ACHN (cell line): Measurements from ENCODE around the gene SUPT16H.

Experiments
- DNase-seq: peaks from one replicate; pipeline ENCODE4 v3.0.0-alpha.2; 2015
- in situ Hi-C: cut with HindIII; loops from 2 replicates; pipeline ENCODE4 v1.10.0; 2017; ENCODE audit warnings: low sequenced_read_pairs, low pct_ligation_motif_present, low pct_unique_long_range_greater_than_20kb

Gene SUPT16H

DNA sequence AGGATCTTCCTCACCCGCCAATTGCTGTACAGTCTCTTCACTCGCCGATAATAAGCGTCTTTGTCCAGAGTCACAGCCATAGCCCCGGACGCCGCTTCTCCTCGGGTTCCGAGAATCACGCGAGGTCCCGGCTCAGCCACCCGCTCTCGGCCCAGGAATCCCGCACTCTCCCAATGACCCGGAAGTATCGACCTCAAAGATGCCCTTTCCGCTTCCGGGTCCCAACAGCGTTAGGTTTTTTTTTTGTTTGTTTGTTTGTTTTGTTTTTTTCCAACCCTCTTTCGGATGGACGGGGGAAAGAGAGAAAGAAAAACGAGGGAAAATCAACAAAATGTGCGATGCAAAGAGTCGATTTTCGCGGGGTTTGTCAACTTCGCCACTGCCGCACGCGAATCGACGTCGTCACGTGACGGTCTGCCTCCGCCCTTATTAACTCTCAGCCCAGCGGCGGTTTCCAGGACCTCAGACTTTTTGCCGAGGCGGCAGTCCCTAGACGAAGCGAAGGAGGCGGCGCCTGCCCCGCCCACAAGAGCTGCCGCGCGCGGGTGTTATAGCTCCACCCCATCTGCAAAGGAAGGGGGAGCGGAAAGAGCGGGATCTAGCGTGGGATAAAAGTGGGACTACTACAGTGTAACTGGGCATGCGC lies at the start of gene SUPT16H:
Gene SUPT16H, minus strand, starts transcription at position 172 of the 646 bp plus-strand sequence. Its CDS starts 92 bp downstream, at position 80.
- peak; percentile 96 for DNase-seq
- in situ Hi-C loops = no loop called here

DNA sequence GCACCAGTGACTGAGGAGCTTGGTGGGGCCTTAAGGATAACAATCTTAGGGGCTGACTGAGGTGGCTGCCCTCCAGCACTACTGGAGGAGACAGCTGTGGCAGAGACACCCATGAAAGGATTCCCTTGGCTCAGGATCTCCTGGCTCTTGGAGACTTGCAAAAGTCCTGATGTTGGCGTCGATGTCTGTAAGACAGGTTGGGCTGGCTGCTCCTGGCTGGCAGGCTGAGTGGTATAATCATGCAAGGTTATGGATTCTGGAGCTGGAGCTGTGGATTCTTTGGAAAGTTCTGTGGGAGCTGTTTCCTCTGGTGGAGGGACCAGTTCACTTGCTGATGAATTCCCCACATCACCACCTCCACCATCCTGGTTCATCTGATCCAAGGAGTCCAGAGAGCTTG lies 47.3 kb upstream of the SUPT16H start:
- no peak for DNase-seq
- in situ Hi-C loops = no loop called here

DNA sequence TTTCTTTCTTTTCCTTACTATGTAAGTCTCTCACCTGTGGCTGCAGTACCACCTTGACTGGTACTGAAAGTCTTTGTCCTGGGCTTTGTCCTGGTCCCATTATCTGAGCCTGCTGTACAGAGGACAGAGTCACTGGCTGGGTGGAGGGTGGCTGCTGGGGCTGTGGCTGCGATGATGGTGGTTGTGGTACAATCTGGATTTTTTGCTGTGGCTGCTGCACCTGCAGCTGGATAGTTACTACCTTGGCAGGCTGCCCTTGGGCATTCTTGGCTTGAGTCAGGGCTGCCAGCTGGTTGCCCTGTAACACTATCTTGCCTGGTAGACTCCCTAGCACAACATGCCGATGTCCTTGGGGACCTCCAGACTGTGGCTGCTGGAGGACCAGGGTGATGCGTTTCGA lies 45.1 kb upstream of the SUPT16H start:
- DNase-seq = peak; percentile 10
- in situ Hi-C loops = no loop called here

DNA sequence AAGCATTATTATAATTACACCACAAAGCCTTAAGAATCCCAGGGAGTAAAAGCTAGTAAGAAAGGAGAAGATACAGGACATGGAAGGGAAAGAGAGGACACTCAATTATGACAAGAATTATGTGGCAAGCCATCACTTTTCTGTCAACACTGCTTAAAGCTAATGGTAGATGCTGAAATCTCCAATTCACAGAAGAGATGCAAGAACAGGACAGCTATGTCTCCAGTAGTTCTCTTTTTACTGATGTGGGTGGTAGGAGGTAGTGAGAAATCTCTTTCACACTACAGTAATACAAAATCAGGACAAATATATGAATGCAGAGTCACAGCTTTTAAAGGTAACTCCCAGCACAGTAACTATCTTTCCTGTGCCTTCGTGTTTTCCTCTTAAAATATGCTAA lies 42.9 kb upstream of the SUPT16H start:
- DNase-seq = no peak
- in situ Hi-C loops = no loop called here

DNA sequence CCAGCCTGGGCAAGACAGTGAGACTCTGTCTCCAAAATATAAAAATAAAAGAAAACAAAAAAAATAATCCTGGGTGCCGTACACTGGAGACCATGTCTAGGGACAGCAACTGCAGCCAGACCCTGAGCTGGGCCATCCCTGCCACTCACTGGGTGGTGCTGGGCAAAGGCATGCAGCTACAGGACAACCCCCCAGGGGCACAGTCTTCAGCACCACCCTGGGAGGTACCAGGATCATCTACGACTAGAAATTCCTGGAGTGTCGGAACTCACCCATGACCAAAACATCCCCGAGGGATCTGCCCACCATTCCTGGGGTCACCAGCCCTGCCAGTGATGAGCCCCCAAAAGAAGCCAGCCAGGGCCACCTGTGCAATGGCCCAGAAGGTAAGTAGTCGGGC lies 35.7 kb upstream of the SUPT16H start:
- in situ Hi-C loops = no loop called here

DNA sequence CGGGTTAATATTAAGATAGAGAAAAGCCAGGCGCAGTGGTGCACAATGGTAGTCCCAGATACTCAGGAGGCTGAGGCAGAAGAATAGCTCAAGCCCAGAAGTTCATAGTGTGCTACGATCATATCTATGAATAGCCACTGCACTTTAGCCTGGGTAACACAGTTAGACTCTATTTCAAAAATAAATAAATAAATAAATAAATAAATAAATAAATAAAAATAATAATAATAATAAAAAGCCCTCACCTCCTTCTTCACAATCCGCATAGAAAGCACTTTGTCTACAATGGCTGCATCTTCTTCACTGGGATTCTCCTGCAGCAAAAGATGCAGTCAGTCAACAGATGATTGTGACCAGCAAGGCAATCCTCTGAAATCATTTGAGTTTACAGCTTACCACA lies 31.5 kb upstream of the SUPT16H start:
- no peak for DNase-seq
- in situ Hi-C loops = no loop called here

More for the DNA sequence above, 35.7 kb upstream of the SUPT16H start:
- no peak for DNase-seq

DNA sequence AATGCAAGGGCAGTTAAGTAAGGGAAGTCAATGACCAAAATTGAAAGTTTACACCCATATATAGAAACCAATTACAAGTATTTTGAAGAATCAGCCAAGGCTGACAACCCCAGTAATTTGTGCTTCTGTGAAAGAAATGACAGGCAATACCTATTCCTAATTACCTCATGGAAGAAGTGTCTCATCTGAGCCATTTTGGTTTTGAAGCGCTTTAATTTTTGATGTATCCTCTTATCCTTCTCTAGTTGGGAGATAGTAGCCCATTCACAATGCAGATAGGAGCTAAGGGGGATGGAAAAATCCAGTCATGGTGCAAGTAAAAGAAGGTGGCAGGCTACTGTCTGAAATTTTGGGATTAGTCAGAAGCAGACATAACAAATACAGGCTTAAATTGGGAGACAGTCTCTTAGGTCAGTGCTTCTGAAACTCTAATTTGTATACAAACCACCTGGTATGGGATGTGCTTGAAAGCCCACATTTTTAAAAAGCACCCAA lies 30.4 kb upstream of the SUPT16H start:
- no peak for DNase-seq
- in situ Hi-C loops = no loop called here

DNA sequence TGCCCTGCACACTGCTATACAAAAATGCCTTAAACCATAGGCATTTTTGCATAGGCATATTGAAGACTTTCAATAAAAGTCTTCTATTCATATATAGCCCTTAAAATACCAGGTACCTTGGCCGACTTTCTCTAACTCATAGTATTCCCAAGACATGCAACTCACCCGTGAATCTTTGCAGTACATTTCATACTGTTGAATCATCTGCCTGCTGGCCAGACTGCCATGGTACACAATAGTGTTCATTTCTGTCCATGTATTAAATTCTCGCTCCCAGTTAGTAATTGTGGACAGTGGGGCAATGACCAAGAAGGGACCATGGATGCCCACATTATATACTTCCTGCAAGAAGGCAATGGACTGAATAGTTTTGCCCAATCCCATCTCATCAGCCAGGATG lies 24.3 kb upstream of the SUPT16H start:
- DNase-seq = peak; percentile 66
- in situ Hi-C loops = no loop called here

DNA sequence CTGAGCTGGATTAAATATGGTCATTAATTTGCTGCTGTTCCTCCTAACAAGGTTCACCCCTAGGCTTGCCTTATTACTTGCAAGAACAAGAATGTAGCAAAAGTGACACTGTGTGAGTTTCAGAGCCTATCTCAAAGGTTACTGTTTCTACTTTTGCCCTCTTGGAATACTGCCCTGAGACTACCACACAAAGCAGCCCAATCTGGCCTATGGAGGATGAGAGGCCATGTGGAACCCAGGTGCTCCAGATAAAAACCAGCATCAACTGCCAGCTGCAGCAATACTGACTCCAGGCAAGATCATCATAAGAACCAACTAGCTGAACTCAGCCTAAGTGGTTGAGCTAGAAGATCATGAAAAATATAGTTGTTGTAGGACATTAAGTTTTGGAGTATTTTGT lies 22.4 kb upstream of the SUPT16H start:
- DNase-seq = no peak
- in situ Hi-C loops = no loop called here

DNA sequence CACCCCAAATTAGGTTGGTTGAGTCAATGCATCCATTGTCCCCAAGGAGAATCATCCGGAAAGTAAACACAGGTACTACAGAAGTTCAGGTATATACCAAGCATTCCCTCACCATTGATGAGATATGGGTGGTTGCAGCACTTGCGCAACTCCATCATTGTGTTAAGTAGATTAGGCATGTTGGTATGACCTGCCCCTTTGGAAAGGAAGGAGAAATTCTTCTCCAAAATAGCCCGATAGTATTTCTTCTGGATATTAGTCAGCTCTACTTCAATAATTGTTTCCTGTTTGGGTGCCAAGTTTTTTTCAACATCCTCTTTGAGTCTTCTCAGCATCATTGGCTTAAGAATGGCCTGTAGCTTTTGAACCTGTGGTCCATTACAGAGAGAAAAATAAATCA lies 21.3 kb upstream of the SUPT16H start:
- in situ Hi-C loops = no loop called here
- no peak for DNase-seq

DNA sequence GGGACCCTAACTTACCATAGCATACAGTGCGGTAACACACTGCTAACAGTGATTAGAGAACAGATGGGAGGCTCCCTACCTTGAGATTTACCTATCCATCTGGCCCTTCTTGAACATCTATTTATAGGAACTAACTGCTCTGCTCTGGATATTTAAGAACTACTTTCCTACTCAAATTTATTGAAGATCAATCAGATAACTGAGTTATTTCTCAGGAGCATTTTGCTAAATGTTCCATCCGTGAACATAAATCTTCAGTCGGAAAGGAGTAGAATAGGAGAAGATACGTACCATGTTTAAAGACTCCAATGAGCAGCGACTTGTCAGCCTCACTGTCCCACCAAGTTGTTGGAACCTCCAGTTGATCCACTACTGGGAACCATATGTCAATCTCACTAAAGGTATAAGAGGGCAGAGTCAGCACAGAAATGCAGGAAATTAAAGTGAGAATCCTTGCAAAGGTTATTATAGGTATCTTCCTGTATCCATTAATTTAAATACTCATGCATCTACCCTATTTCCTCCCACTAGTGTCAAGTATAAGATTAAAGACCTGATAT lies 15.6 kb upstream of the SUPT16H start:
- in situ Hi-C loops = no loop called here
- no peak for DNase-seq

DNA sequence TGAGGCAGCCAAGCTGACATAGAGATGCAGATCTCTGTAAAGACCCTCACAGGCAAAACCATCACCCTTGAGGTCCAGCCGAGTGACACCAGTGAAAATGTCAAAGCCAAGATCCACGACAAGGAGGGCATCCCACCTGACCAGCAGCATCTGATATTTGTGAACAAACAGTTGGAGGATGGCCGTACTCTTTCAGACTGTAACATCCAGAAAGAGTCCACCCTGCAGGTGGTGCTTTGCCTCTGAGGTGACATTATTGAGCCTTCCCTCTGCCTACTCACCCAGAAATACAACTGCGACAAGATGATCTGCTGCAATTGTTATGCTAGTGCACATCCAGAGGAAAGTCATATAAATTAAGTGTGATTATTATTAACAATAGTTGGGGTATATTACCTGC lies 15.1 kb upstream of the SUPT16H start:
- in situ Hi-C loops = no loop called here
- no peak for DNase-seq

DNA sequence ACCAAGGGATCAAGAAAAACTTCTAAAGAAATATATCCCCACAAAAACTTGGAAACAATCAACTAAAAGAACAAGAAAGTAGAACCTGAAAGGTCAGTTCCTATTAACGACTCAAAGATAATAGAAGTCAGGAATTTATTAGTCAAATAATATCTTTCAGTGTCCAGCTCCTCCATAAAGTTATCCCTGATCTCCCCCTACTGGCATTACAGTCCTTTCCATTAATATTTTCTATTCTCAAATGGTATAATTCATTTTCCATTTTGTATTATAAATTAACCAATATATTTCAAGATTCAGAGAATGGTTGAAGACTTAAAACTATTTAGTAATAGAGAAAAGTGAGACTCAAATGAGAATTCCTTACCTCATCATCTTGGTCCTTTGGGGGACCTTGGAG lies 11.6 kb upstream of the SUPT16H start:
- no peak for DNase-seq
- in situ Hi-C loops = no loop called here

DNA sequence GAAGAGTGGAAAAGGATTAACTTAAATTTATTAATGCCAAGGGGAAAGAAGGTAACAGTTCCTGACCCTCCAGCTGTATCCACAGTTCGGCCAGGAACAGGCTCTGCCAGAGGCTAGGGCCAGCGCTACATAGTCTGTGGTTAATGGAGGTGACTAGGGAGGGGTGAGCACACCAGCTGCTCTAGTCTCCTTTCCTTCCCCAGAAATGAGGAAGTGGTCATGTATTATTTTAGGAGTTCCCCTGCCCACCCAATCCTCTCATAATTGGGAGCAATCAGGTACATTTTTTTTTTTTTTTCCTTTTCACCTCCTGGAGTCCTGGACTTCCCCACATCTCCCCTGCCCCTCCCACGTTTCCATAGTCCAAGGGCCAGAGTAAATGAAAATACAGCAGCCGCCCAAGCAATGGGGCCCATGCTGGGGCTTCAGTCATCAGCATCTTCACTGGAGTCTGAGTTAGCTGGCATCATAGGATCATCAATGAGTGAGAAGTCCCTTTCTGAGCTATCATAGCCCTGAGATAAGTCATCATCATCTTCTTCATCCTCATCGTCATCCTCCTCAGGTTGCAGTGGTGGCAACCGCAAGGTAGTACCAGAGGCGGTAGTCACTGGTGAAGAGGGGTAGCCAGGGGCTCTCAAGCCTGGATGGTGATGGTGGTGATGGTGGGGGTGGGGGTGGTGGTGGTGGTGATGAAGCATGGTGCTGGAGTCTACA lies 1.5 kb upstream of the SUPT16H start:
- DNase-seq = no peak

DNA sequence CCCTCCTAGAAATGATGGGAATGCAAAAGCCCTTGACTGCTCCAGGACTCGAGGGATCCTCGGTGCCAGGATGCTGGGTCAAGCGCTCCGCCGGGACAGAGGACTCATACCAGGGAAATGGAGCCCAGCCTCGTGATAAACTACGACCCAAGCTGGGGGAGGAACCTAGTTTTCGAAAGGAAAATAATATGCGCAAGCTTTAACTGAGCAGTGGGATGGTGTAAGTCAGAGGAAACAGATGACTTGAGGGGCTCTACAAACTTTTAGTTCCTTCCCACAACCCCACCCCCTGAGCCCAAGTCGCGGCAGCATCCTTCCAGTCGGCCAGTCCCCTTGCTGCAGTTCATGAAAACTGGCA lies 654 bp upstream of the SUPT16H start:
- no peak for DNase-seq
- in situ Hi-C loops = no loop called here

More for the DNA sequence above, 1.5 kb upstream of the SUPT16H start:
- in situ Hi-C loops = no loop called here

DNA sequence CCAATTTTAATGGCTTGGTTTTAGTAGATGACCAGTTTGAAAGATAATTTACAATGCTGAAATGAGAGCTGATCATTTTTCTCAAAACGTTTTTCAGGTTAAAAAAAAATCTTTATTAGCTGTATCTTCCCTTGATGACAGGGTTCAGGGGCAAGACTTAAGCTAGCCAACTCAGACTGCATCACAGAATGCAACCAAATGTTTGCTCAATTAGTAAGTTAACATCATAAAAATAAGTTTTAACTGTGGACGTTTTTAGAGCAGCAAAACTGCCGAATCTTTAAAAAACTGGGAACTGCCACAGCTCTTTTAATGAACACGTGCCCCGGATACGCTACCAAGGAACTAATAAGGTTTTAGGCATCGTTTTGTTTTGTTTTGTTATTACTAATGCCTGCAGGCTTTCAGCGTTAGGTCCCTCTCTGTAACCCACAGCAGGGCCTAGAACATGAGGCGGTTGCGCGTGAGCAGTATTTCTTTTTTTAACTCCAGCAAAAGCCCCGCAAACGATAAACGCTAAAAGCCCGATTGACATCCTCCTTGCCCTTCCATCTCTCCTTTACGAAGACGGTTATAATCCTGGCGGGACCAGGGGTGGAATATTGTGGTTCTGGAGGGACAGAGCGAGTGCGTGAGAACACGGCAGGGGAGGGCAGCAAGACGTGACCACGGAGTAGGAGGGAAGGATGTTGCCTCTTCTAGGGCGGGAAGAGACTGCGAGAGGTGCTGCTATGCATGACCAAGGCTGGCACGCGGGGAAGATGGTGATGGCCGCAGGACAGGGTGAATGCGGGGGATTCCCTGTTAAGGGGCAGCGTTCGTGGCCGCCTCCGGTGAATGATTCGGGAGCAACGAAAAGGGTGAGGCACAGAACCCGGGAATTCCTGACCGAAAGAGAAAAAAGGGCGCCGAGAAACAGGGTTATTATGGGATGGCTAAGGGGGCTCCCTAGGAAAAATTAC lies 652 bp downstream of the SUPT16H start:
- in situ Hi-C loops = no loop called here
- peak; percentile 77 for DNase-seq

DNA sequence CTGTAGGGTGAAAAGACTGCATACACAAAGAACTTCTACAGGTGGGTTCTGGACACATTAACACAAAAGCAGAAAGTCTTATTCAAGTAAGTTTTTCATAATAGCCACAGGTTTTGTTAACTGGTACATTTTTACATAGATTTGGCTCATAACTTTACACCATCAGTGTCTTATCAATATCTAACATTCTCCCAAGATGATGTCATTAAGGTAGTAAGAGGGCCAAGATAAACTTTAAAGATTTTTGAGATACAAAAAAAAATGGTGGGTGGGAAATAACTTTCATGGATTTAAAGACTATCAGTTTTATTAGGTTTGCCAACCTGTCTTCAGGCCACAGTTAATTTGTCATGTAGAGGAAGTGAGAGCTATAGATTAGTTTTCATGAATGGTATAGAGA lies 1.7 kb downstream of the SUPT16H start:
- in situ Hi-C loops = no loop called here

DNA sequence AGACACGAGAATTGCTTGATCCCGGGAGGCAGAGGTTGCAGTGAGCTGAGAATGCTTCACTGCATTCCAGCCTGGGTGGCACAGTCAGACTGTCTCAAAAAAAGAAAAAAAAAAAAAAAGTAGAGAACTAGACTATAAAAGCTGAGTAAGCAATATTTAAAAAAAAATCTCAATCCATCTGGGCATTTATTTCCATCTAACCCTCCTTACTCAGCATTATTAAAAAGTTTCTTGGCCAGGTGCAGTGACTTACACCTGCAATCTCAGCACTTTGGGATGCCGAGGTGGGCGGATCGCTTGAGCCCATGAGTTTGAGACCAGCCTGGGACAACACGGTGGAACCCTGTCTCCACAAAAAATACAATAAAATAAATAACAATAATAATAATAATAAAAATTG lies 4.5 kb downstream of the SUPT16H start:
- in situ Hi-C loops = no loop called here
- no peak for DNase-seq

More for the DNA sequence above, 1.7 kb downstream of the SUPT16H start:
- DNase-seq = no peak

DNA sequence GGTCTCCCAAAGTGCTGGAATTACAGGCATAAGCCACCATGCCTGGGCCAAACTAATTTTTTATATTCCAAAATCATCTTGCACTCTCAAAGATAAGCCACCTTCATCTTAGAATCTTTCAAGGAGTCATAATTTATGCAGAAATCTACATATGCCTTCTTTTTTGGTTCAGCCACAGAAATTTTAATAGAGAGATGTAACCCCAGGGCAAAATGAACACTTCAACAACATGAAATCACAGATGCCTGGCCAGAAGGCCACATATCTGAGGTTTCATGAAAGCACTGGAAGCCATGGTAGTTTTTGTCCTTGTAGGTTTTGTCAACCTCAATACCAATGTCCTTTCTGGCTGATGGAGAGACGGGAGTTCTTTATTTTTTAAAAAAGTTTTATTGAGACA lies 9.8 kb downstream of the SUPT16H start:
- DNase-seq = no peak
- in situ Hi-C loops = no loop called here
